ENCODE measurements around the gene PIP4K2A. TPM values are rescaled to one million over a fixed set of nuclear protein-coding genes. Genes with fewer than 3 reads are reported as not detected.

Gene PIP4K2A
- total RNA-seq, 1 donor from 2014 or later = 37.6 TPM

DNA sequence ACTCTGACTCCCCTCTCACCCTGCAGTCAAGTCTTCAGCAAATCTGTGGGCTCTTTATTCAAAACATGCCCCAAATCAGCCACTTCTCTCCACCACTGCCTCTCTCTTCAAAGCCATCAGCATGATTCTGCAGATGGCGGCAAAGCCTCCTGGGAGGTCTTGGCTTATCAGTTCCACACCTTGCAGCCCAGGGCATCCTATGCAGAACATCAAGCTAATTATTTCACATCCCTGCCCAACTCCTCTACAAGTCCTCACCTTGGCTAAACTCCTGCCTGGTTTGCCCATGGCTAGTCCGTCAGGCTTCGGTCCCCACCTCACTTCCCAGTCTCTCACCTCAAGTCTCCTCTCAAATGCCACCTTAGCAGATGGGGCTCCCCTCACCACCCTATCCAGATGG lies 70.2 kb downstream of the PIP4K2A start:
- Mint-ChIP-seq H3K27ac (no peak overlapping the region), H3K9me3 (no peaks in the 10 kb centered on the region), H3K36me3 (no peaks in the 10 kb centered on the region), H3K4me3 (no peak overlapping the region), H3K4me1 (peaks cover 34% of the 10 kb centered on the region), H3K27me3 (ENCODE audit: low read depth) (no peaks in the 10 kb centered on the region)
- TF ChIP-seq, protein P1, sequence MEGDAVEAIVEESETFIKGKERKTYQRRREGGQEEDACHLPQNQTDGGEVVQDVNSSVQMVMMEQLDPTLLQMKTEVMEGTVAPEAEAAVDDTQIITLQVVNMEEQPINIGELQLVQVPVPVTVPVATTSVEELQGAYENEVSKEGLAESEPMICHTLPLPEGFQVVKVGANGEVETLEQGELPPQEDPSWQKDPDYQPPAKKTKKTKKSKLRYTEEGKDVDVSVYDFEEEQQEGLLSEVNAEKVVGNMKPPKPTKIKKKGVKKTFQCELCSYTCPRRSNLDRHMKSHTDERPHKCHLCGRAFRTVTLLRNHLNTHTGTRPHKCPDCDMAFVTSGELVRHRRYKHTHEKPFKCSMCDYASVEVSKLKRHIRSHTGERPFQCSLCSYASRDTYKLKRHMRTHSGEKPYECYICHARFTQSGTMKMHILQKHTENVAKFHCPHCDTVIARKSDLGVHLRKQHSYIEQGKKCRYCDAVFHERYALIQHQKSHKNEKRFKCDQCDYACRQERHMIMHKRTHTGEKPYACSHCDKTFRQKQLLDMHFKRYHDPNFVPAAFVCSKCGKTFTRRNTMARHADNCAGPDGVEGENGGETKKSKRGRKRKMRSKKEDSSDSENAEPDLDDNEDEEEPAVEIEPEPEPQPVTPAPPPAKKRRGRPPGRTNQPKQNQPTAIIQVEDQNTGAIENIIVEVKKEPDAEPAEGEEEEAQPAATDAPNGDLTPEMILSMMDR (IDR thresholded peaks at IDR 0.05; ENCODE audit: unreplicated experiment) = no peak
- DNase-seq (ENCODE audit: low spot score in 2 of 2, unreplicated experiment in 2 of 2) = no peak

DNA sequence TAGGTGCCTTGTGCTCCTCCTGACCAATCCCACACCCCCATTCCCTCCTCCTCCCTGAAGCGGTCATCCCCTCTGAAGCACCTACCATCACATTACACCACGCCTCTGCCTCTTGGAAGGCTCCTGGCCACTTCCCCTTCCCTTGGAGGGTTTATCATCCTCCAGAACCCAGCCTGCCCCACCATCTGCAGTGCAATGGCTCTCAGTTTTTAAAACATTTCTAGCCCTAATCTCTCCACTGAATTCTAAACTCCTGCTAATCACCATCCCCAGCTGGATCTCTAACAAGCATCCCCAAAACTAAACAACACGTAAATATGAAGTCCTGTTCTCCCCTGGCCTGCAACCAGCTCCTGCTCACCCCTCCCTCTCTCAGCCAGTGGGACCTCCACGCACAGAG lies 70.6 kb downstream of the PIP4K2A start:
- no peak overlapping the region for H3K4me3 Mint-ChIP-seq
- no peak for DNase-seq (ENCODE audit: low spot score in 2 of 2, unreplicated experiment in 2 of 2)
- H3K27me3 Mint-ChIP-seq (ENCODE audit: low read depth) = no peaks in the 10 kb centered on the region
- TF ChIP-seq, protein P1 (IDR thresholded peaks at IDR 0.05; ENCODE audit: unreplicated experiment) = no peak
- no peaks in the 10 kb centered on the region for H3K36me3 Mint-ChIP-seq
- H3K4me1 Mint-ChIP-seq = peaks cover 30% of the 10 kb centered on the region
- H3K27ac Mint-ChIP-seq = no peak overlapping the region
- no peaks in the 10 kb centered on the region for H3K9me3 Mint-ChIP-seq

DNA sequence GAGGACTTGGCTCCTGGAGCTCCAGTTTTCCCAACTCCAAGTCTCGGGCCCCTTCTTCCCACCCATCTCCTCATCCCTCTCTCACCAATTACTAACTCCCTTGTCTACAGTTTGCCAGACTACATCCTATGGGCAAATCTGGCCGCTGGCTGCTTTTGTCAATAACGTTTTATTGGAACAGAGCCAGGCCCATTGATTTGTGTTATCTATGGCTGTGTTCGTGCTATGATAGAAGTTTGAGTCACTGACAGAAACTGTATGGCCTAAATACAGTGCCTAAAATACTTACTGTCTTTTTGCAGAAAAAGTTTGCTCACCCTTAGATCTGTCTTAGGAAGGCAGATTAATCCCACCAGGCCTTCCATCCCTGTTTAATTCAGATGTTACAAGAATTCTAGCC lies 71.3 kb downstream of the PIP4K2A start:
- TF ChIP-seq, protein P1 (IDR thresholded peaks at IDR 0.05; ENCODE audit: unreplicated experiment) = no peak
- Mint-ChIP-seq H3K27me3 (ENCODE audit: low read depth) (no peaks in the 10 kb centered on the region), H3K4me3 (no peak overlapping the region), H3K27ac (no peak overlapping the region), H3K9me3 (no peaks in the 10 kb centered on the region), H3K36me3 (no peaks in the 10 kb centered on the region), H3K4me1 (peaks cover 23% of the 10 kb centered on the region)
- no peak for DNase-seq (ENCODE audit: low spot score in 2 of 2, unreplicated experiment in 2 of 2)

DNA sequence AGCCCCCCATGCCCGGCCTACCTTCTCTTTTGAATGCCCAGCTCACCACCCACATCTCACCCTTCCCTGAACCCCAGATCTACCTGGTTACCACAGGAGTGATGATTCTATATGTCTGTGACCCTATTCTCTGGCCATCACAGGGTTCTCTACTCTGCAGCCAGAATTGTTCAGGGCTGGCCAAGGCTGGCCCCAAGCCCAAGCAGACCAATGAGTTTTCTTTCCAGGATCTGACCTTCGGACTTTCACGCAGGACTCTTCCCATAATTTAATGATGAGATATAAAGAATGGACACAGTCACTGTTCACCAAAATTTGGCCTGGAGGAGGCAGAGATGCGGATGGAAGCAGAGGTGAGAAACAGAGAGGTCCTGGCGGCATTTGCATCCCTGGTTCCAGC lies 72.6 kb downstream of the PIP4K2A start:
- Mint-ChIP-seq H3K27ac (no peak overlapping the region), H3K9me3 (no peaks in the 10 kb centered on the region), H3K4me3 (no peak overlapping the region), H3K36me3 (peaks cover under 1% of the 10 kb centered on the region), H3K27me3 (ENCODE audit: low read depth) (no peaks in the 10 kb centered on the region), H3K4me1 (peaks cover 10% of the 10 kb centered on the region)
- TF ChIP-seq, protein P1 (IDR thresholded peaks at IDR 0.05; ENCODE audit: unreplicated experiment) = no peak
- no peak for DNase-seq (ENCODE audit: low spot score in 2 of 2, unreplicated experiment in 2 of 2)

DNA sequence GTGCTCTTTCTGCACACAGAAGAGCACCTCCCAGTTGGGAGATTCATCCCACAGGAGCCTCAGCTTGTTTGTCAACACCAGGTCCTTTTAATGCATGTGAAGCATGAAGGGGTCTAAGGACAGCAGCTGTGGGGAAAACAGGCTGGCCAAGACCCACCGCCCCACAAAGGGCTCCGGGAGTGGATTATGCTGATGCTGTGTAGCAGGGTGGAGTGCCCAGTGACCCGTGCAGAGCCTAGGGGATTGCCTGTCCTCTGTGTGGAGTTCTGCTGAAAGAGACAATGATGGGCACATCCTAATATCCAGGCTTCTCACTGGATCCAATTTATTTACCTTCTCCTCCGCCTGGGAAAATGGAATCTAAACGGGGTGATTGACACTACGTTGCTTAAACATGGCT lies 74.0 kb downstream of the PIP4K2A start:
- no peak overlapping the region for H3K27ac Mint-ChIP-seq
- DNase-seq (ENCODE audit: low spot score in 2 of 2, unreplicated experiment in 2 of 2) = no peak
- TF ChIP-seq, protein P1 (IDR thresholded peaks at IDR 0.05; ENCODE audit: unreplicated experiment) = no peak

DNA sequence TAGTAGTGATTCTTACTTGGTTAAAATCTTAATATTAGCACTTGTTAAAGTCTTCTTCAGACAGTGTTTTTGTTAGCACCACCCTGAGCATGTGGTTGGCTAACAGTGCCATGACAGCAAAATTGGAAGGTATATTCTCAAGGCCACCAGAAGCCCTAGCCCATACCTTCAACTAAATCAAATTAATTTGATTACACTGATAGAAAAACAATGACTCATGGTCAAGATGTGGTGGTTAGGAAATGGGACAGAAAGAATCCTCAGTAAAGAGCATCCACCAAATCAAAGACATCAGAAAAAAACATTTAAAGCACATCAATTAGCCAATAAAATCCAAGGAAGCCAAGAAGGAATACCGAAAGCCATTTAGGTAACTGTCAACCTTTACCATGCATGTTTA lies 75.5 kb downstream of the PIP4K2A start:
- no peak overlapping the region for H3K27ac Mint-ChIP-seq
- TF ChIP-seq, protein P1 (IDR thresholded peaks at IDR 0.05; ENCODE audit: unreplicated experiment) = no peak

More for the DNA sequence above, 74.0 kb downstream of the PIP4K2A start:
- Mint-ChIP-seq H3K9me3 (no peaks in the 10 kb centered on the region), H3K27me3 (ENCODE audit: low read depth) (no peaks in the 10 kb centered on the region), H3K4me1 (peaks cover 5% of the 10 kb centered on the region), H3K4me3 (no peak overlapping the region), H3K36me3 (peaks cover 2% of the 10 kb centered on the region)

More for the DNA sequence above, 75.5 kb downstream of the PIP4K2A start:
- Mint-ChIP-seq H3K4me1 (peaks cover 16% of the 10 kb centered on the region), H3K4me3 (no peak overlapping the region), H3K9me3 (no peaks in the 10 kb centered on the region), H3K36me3 (peaks cover 2% of the 10 kb centered on the region), H3K27me3 (ENCODE audit: low read depth) (no peaks in the 10 kb centered on the region)
- DNase-seq (ENCODE audit: low spot score in 2 of 2, unreplicated experiment in 2 of 2) = no peak
